Fibroblast of skin of left quadriceps (primary cell): ENCODE measurements around the gene FSTL4.
A peak's percentile ranks its signal among the peaks of the same experiment; 100 is the strongest.
"Not testable (repeated sequence)": the region's sequence is repeated elsewhere in the genome, so short reads cannot be mapped to it uniquely, and the experiment has no call there.

Experiments
- DNase-seq, 2 experiments: peaks; one replicate each; pipeline ENCODE4 v3.0.0-alpha.2; 2013; ENCODE audit warnings: low read depth in 2 of 2

The FSTL4 gene

GRCh38 chr5:133227897-133228296 lies 384.4 kb downstream of the FSTL4 start:
- DNase-seq: no peak

GRCh38 chr5:133227082-133227481 lies 385.3 kb downstream of the FSTL4 start:
- no peak for DNase-seq

GRCh38 chr5:133226186-133226585 lies 386.2 kb downstream of the FSTL4 start:
- no peak for DNase-seq

- peak; percentile 16 to 25 for DNase-seq
Measured at GRCh38 chr5:133225671-133226152, 386.6 kb downstream of the FSTL4 start.

GRCh38 chr5:133222979-133223378 lies 389.4 kb downstream of the FSTL4 start:
- DNase-seq: no peak

- DNase-seq: no peak
Measured at GRCh38 chr5:133222521-133222920, 389.8 kb downstream of the FSTL4 start.

GRCh38 chr5:133222040-133222439 lies 390.3 kb downstream of the FSTL4 start:
- no peak for DNase-seq

GRCh38 chr5:133220851-133221674 lies 391.3 kb downstream of the FSTL4 start:
- DNase-seq: no peak

- no peak for DNase-seq
Measured at GRCh38 chr5:133219296-133219695, 393.0 kb downstream of the FSTL4 start.

- not testable (repeated sequence) for DNase-seq
Measured at GRCh38 chr5:133216138-133216537, 396.2 kb downstream of the FSTL4 start.

- no peak for DNase-seq
Measured at GRCh38 chr5:133214153-133214820, 398.1 kb downstream of the FSTL4 start.

- DNase-seq: peak in 1 of 2 experiments; percentile 1
Measured at GRCh38 chr5:133205649-133206048, 406.7 kb downstream of the FSTL4 start.

- DNase-seq: peak; percentile 14 to 15
Measured at GRCh38 chr5:133205204-133205603, 407.1 kb downstream of the FSTL4 start.

- DNase-seq: no peak
Measured at GRCh38 chr5:133203317-133204305, 408.7 kb downstream of the FSTL4 start.

GRCh38 chr5:133202066-133202665 lies 410.2 kb downstream of the FSTL4 start:
- no peak for DNase-seq

GRCh38 chr5:133201310-133201709 lies 411.0 kb downstream of the FSTL4 start:
- DNase-seq: no peak

GRCh38 chr5:133200256-133200655 lies 412.1 kb downstream of the FSTL4 start:
- no peak for DNase-seq

GRCh38 chr5:133199417-133200178 lies 412.7 kb downstream of the FSTL4 start:
- DNase-seq: no peak

- DNase-seq: no peak
Measured at GRCh38 chr5:133198511-133198910, 413.8 kb downstream of the FSTL4 start.

GRCh38 chr5:133196441-133197085 lies 415.8 kb downstream of the FSTL4 start:
- DNase-seq: no peak
